ENCODE results near the gene RRP12.

RRP12 gene

GRCh38 chr10:97319671-97320479 is 81.3 kb downstream of the RRP12 start:
- in situ Hi-C loops (cut with MboI; ENCODE audit: low pct_unique_long_range_greater_than_20kb, low sequenced_read_pairs, unreplicated experiment): no loop called here
- peak; percentile 62 for DNase-seq (ENCODE audit: low spot score)
- peak; percentile 11 for TF ChIP-seq CTCF (IDR thresholded peaks at IDR 0.05; ENCODE audit: extremely low read depth, insufficient read depth, missing control alignments)

- DNase-seq (ENCODE audit: low spot score): peak; percentile 85
- no peak for TF ChIP-seq CTCF (IDR thresholded peaks at IDR 0.05; ENCODE audit: extremely low read depth, insufficient read depth, missing control alignments)
- in situ Hi-C loops (cut with MboI; ENCODE audit: low pct_unique_long_range_greater_than_20kb, low sequenced_read_pairs, unreplicated experiment): no loop called here
Measured at GRCh38 chr10:97318772-97319651, 82.1 kb downstream of the RRP12 start, which contains the start of gene FRAT1. FRAT1 (plus strand) TSS chr10:97319271; CDS start chr10:97319454, 183 bp downstream.

GRCh38 chr10:97314671-97315070 is 86.5 kb downstream of the RRP12 start:
- DNase-seq (ENCODE audit: low spot score): no peak
- TF ChIP-seq CTCF (IDR thresholded peaks at IDR 0.05; ENCODE audit: extremely low read depth, insufficient read depth, missing control alignments): no peak
- in situ Hi-C loops (cut with MboI; ENCODE audit: low pct_unique_long_range_greater_than_20kb, low sequenced_read_pairs, unreplicated experiment): no loop called here

GRCh38 chr10:97312897-97313296 is 88.2 kb downstream of the RRP12 start:
- in situ Hi-C loops (cut with MboI; ENCODE audit: low pct_unique_long_range_greater_than_20kb, low sequenced_read_pairs, unreplicated experiment): no loop called here
- DNase-seq (ENCODE audit: low spot score): no peak
- TF ChIP-seq CTCF (IDR thresholded peaks at IDR 0.05; ENCODE audit: extremely low read depth, insufficient read depth, missing control alignments): no peak

- no peak for TF ChIP-seq CTCF (IDR thresholded peaks at IDR 0.05; ENCODE audit: extremely low read depth, insufficient read depth, missing control alignments)
- in situ Hi-C loops (cut with MboI; ENCODE audit: low pct_unique_long_range_greater_than_20kb, low sequenced_read_pairs, unreplicated experiment): no loop called here
- no peak for DNase-seq (ENCODE audit: low spot score)
Measured at GRCh38 chr10:97311111-97311626, 90.0 kb downstream of the RRP12 start.
